H9 (cell line): ENCODE data around the gene DNAJB5. TPM values are rescaled to one million over a fixed set of nuclear protein-coding genes. Genes with fewer than 3 reads are reported as not detected.
A peak's percentile ranks its signal among the peaks of the same experiment; 100 is the strongest.

Experiments
- DNase-seq: peaks from one replicate; pipeline ENCODE4 v3.0.0-alpha.2; 2017
- H2AFZ ChIP-seq: one replicate; pipeline ENCODE4 v1.6.1; 2013; ENCODE audit warnings: mild to moderate bottlenecking, low read length, control low read depth, moderate library complexity
- H2AK5ac ChIP-seq: 2 replicates; pipeline ENCODE4 v1.6.1; 2013; ENCODE audit warnings: low read length, control low read depth, mixed read lengths; ENCODE audit not compliant: insufficient read length
- H2BK120ac ChIP-seq: one replicate; pipeline ENCODE4 v1.6.1; 2013; ENCODE audit warnings: low read depth, mild to moderate bottlenecking, low read length, control low read depth, inconsistent platforms; ENCODE audit not compliant: poor library complexity, severe bottlenecking
- H2BK12ac ChIP-seq: 2 replicates; pipeline ENCODE4 v1.6.1; 2013; ENCODE audit warnings: low read length, control low read depth, mixed read lengths, low read depth; ENCODE audit not compliant: insufficient read length
- H2BK15ac ChIP-seq: 2 replicates; pipeline ENCODE4 v1.6.1; 2013; ENCODE audit warnings: low read depth, low read length, control low read depth
- H2BK20ac ChIP-seq: one replicate; pipeline ENCODE4 v1.6.1; 2013; ENCODE audit warnings: low read depth, mild to moderate bottlenecking, low read length, control low read depth, inconsistent platforms; ENCODE audit not compliant: poor library complexity, severe bottlenecking
- H2BK5ac ChIP-seq: 2 replicates; pipeline ENCODE4 v1.6.1; 2013; ENCODE audit warnings: low read length, control low read depth, mixed read lengths; ENCODE audit not compliant: insufficient read length
- H3K14ac ChIP-seq: 2 replicates; pipeline ENCODE4 v1.6.1; 2013; ENCODE audit warnings: low read length, control low read depth; ENCODE audit not compliant: insufficient read depth
- H3K18ac ChIP-seq: 2 replicates; pipeline ENCODE4 v1.6.1; 2013; ENCODE audit warnings: low read depth, mild to moderate bottlenecking, mixed read lengths, low read length, control low read depth; ENCODE audit not compliant: insufficient read length
- H3K23ac ChIP-seq: 2 replicates; pipeline ENCODE4 v1.6.1; 2013; ENCODE audit warnings: low read length, control low read depth, mixed read lengths, low read depth; ENCODE audit not compliant: insufficient read length
- H3K23me2 ChIP-seq: 2 replicates; pipeline ENCODE4 v1.6.1; 2013; ENCODE audit warnings: low read depth, mild to moderate bottlenecking, mixed read lengths, low read length, control low read depth; ENCODE audit not compliant: insufficient read length, poor library complexity, severe bottlenecking
- H3K27ac ChIP-seq: 2 replicates; pipeline ENCODE4 v1.5.1; 2013; ENCODE audit warnings: low read length, control low read depth, mixed read lengths, low read depth; ENCODE audit not compliant: insufficient read length
- H3K27me3 ChIP-seq: 2 replicates; pipeline ENCODE4 v1.6.1; 2013; ENCODE audit warnings: low read length, control low read depth, inconsistent platforms; ENCODE audit not compliant: insufficient read depth
- H3K4ac ChIP-seq: 2 replicates; pipeline ENCODE4 v1.6.1; 2013; ENCODE audit warnings: low read depth, mild to moderate bottlenecking, control low read depth, inconsistent platforms, low read length, moderate library complexity
- H3K4me1 ChIP-seq: 2 replicates; pipeline ENCODE4 v1.6.1; 2013; ENCODE audit warnings: low read length, control low read depth, inconsistent platforms; ENCODE audit not compliant: insufficient read depth
- H3K4me2 ChIP-seq: 2 replicates; pipeline ENCODE4 v1.6.1; 2013; ENCODE audit warnings: low read length, control low read depth, mixed read lengths; ENCODE audit not compliant: insufficient read length, insufficient read depth
- H3K56ac ChIP-seq: 2 replicates; pipeline ENCODE4 v1.6.1; 2013; ENCODE audit warnings: low read depth, mild to moderate bottlenecking, mixed read lengths, low read length, control low read depth; ENCODE audit not compliant: insufficient read length
- H3K79me1 ChIP-seq: 2 replicates; pipeline ENCODE4 v1.6.1; 2013; ENCODE audit warnings: low read depth, mild to moderate bottlenecking, moderate library complexity, low read length, control low read depth, inconsistent platforms; ENCODE audit not compliant: insufficient read depth, poor library complexity, severe bottlenecking
- H3K79me2 ChIP-seq: 2 replicates; pipeline ENCODE4 v1.6.1; 2013; ENCODE audit warnings: low read length, control low read depth, inconsistent platforms; ENCODE audit not compliant: insufficient read depth
- H3K9ac ChIP-seq: 2 replicates; pipeline ENCODE4 v1.6.1; 2013; ENCODE audit warnings: low read length, control low read depth, mixed read lengths; ENCODE audit not compliant: insufficient read length; ENCODE audit errors: extremely low read depth
- H3K9me3 ChIP-seq: one replicate; pipeline ENCODE4 v1.6.1; 2013; ENCODE audit warnings: low read depth, low read length, inconsistent platforms; ENCODE audit not compliant: control insufficient read depth
- H3T11ph ChIP-seq: one replicate; pipeline ENCODE4 v1.6.1; 2013; ENCODE audit warnings: mild to moderate bottlenecking, low read length, control low read depth, inconsistent platforms
- H4K20me1 ChIP-seq: one replicate; pipeline ENCODE4 v1.6.1; 2013; ENCODE audit not compliant: control insufficient read depth, insufficient read length, insufficient read depth
- H4K5ac ChIP-seq: 2 replicates; pipeline ENCODE4 v1.6.1; 2013; ENCODE audit warnings: low read depth, mild to moderate bottlenecking, mixed read lengths, low read length, control low read depth; ENCODE audit not compliant: insufficient read length
- H4K8ac ChIP-seq: replicated peaks from 2 replicates; pipeline ENCODE4 v1.6.1; 2013; ENCODE audit warnings: low read length, control low read depth, mixed read lengths, low read depth; ENCODE audit not compliant: insufficient read length
- H4K91ac ChIP-seq: 2 replicates; pipeline ENCODE4 v1.6.1; 2013; ENCODE audit warnings: low read depth, mild to moderate bottlenecking, moderate library complexity, mixed read lengths, low read length, control low read depth; ENCODE audit not compliant: insufficient read length
- H3K27ac Mint-ChIP-seq, 3 experiments: 2 replicates in 2 of 3; 3 replicates in 1 of 3; pipeline ENCODE4 v1.8.0; 2020 to 2021; ENCODE audit warnings: mixed read lengths in 3 of 3, mild to moderate bottlenecking in 1 of 3, moderate library complexity in 1 of 3
- H3K27me3 Mint-ChIP-seq: 2 replicates; pipeline ENCODE4 v1.8.0; 2021; ENCODE audit warnings: low read depth, mild to moderate bottlenecking, moderate library complexity, mixed read lengths
- H3K36me3 Mint-ChIP-seq, 3 experiments: 2 replicates in 2 of 3; 3 replicates in 1 of 3; pipeline ENCODE4 v1.8.0; 2020 to 2021; ENCODE audit warnings: low read depth in 3 of 3, mixed read lengths in 3 of 3; ENCODE audit not compliant: insufficient read depth in 1 of 3
- H3K4me1 Mint-ChIP-seq, 2 experiments: 2 replicates each; pipeline ENCODE4 v1.8.0; 2020; ENCODE audit warnings: mixed read lengths in 2 of 2
- H3K4me3 Mint-ChIP-seq, 2 experiments: 2 replicates in 1 of 2; 3 replicates in 1 of 2; pipeline ENCODE4 v1.8.0; 2020 to 2021; ENCODE audit warnings: mild to moderate bottlenecking in 2 of 2, mixed read lengths in 2 of 2, moderate library complexity in 1 of 2
- H3K9me3 Mint-ChIP-seq, 2 experiments: 2 replicates in 1 of 2; 3 replicates in 1 of 2; pipeline ENCODE4 v1.8.0; 2020; ENCODE audit warnings: mild to moderate bottlenecking in 2 of 2, mixed read lengths in 2 of 2, moderate library complexity in 1 of 2
- CTCF ChIP-seq: fragments of 200-600 bp; sonication (generic); conservative IDR thresholded peaks from 3 replicates; pipeline ENCODE4 v1.8.0; 2021; ENCODE audit warnings: antibody characterized with exemption, mild to moderate bottlenecking
- WGBS: extraction: QIAGEN DNeasy Blood & Tissue Kit; methylation state at CpG from one replicate; pipeline ENCODE4 v1.1.7; 2013; ENCODE audit warnings: missing lambda C conversion rate, low lambda C conversion rate, mixed read lengths; ENCODE audit not compliant: insufficient read length; ENCODE audit errors: extremely low coverage; 5-methylcytosine and 5-hydroxymethylcytosine counted together
- total RNA-seq: library from RNA; stranded (reverse); gene quantifications from 2 replicates; pipeline ENCODE4 v1.2.1, GENCODE V29; 2021

Gene DNAJB5
- total RNA-seq, 1 experiment from 2014 or later: 38.9 TPM

- Histone ChIP-seq H4K8ac (no peak overlapping the region), H3T11ph (no peak overlapping the region), H3K27ac (no peak overlapping the region), H2BK5ac (no peak overlapping the region), H4K91ac (no peak overlapping the region), H2BK120ac (no peak overlapping the region), H3K4me1 (peaks cover 8% of the 10 kb centered on the region; the same call in 1 of the 2 replicates), H3K4ac (no peak overlapping the region), H2AFZ (no peak overlapping the region), H3K56ac (no peak overlapping the region), H2BK12ac (no peak overlapping the region), H4K5ac (no peak overlapping the region), H3K14ac (no peak overlapping the region), H3K9me3 (no peaks in the 10 kb centered on the region), H4K20me1 (no peaks in the 10 kb centered on the region), H3K23ac (no peak overlapping the region), H3K9ac (no peak overlapping the region), H3K23me2 (no peaks in the 10 kb centered on the region), H3K4me2 (no peak overlapping the region), H2AK5ac (no peak overlapping the region), H3K79me1 (no peaks in the 10 kb centered on the region), H2BK20ac (no peak overlapping the region), H2BK15ac (no peak overlapping the region), H3K27me3 (no peaks in the 10 kb centered on the region), H3K18ac (no peak overlapping the region), H3K79me2 (no peaks in the 10 kb centered on the region)
- no peak overlapping the region for H3K4me3 Mint-ChIP-seq
- peak; percentile 27 for DNase-seq
- TF ChIP-seq CTCF: no peak
- peaks cover 35 to 46% of the 10 kb centered on the region in 2 experiments for H3K4me1 Mint-ChIP-seq
- peak overlapping the region in 1 of 3 experiments; percentile 2; a peak in 1 of 7 replicates for H3K27ac Mint-ChIP-seq
- WGBS: no CpG with 5 or more reads among the region's 6 CpGs
- H3K27me3 Mint-ChIP-seq: no peaks in the 10 kb centered on the region
- H3K9me3 Mint-ChIP-seq: no peaks in the 10 kb centered on the region
- peaks cover 14 to 27% (median 20%) of the 10 kb centered on the region in 3 experiments; a peak in 6 of 7 replicates for H3K36me3 Mint-ChIP-seq
Measured at GRCh38 chr9:35000535-35001284, 11.2 kb downstream of the DNAJB5 start.
